GM23248 (cell line): ENCODE results near the gene INHA.

ENCODE experiments used
- EZH2 ChIP-seq: fragments of 200-600 bp; sonication (generic); IDR thresholded peaks from 2 replicates; pipeline ENCODE4 v1.6.1; 2018; ENCODE audit warnings: antibody characterized with exemption, mild to moderate bottlenecking; ENCODE audit not compliant: insufficient read depth, poor library complexity, severe bottlenecking
- EZH2phosphoT487 ChIP-seq: fragments of 200-600 bp; sonication (generic); IDR thresholded peaks from 2 replicates; pipeline ENCODE4 v1.6.1; 2018; ENCODE audit warnings: antibody characterized with exemption, moderate library complexity, mild to moderate bottlenecking, low read depth; ENCODE audit not compliant: insufficient read depth

GRCh38 chr2:219597552-219598307 lies 25.6 kb downstream of the INHA start, which contains the start of gene STK11IP:
- TF ChIP-seq EZH2 (no peak), EZH2phosphoT487 (no peak)
